DMS 273 (cell line): Measurements from ENCODE around the gene NPAS3.

ENCODE experiments used
- DNase-seq: peaks from one replicate; lab custom pipeline; 2025; ENCODE audit not compliant: unreplicated experiment; lab: John Stamatoyannopoulos, UW

The NPAS3 gene

DNA sequence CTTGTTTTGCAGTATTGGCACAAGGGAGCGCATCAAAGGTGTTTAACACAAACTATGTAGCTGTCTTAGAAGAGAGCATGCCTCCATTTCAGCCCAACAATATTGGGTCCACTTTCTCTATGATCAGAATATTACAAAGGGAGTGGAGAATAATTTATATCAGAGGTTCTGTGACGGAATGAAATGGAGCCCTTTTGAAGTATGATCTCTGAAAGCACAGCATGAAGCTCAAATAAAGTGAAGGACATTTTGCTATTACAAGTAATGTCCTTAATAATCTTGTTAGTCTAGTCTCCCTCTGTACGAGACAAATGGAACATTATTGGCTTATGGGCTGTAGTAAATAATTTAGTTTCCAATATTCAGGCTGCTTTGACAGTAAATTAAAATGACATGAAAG is 302.7 kb downstream of the NPAS3 start:
- no peak for DNase-seq

DNA sequence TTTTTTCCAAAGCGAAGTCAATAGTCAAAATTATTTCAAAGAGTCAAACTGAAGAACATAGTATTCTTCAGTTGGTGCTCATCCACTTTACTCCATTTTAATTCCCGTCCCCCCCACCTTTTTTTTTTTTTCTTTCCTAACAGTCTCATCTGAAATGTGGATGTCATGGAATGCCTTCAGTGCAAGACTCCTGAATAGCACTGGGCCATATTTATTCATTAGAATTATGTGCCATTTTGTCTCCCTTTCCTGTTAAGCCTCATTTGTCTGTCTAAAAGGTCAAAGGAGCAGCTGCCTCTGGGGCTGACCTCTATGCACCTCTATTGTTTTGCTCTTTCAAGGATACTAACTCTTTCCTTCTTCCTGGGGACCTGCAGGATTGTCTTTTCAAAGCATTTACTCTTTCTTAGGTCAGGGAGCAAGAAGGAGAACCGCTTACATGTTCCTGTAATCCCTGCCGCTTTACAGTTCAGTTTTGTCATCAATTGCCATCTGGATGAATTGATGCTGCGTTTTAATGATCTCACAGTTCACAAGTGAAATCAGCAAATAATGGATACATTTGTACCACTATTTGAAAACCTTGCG is 310.6 kb downstream of the NPAS3 start:
- no peak for DNase-seq

- DNase-seq = no peak
These were observed 312.3 kb downstream of the NPAS3 start for GRCh38 chr14:33250963-33251362.

DNA sequence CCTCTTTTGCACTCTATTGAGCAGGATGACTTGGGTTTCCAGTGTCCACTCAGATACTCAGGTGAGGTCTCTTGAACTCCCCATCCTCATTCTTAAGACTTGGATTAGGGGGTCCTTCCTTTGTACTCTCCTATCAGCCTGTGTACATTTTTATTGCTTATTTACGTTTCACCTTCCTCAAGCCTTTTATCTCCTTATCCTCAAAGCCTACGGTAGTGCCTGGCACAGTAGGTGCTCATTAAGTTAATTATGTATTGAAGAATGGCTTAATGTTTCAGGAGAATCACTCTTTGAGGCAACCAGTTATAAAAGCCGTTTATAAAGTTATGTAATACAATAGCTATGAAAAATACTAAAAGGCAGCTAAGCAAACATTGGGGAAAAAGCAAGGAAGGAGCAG is 315.7 kb downstream of the NPAS3 start:
- no peak for DNase-seq

- DNase-seq = no peak
These were observed 316.2 kb downstream of the NPAS3 start for GRCh38 chr14:33254861-33255395.

GRCh38 chr14:33257796-33258195 is 319.1 kb downstream of the NPAS3 start:
- no peak for DNase-seq

DNA sequence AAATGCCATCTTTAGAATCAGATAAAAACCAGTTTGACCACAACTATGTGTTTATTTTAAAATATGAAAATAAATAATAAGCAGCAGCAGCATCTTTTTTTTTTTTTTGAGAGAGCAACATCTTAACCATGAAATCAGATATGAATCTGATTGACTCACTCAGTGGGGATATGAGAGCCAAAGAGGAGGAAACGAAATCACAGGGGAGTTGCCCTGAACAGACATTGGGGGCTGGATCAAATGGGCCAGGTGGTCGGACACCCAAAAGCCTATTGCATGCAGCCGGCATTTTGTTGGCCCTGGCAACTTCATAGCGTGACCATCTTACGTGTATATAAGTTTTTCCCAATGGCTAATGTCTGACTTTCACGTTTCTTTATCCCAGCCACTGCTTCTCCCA is 321.1 kb downstream of the NPAS3 start:
- DNase-seq = no peak

- DNase-seq = no peak
These were observed 332.5 kb downstream of the NPAS3 start for GRCh38 chr14:33271216-33271615.

- no peak for DNase-seq
These were observed 333.2 kb downstream of the NPAS3 start for GRCh38 chr14:33271891-33272290.

DNA sequence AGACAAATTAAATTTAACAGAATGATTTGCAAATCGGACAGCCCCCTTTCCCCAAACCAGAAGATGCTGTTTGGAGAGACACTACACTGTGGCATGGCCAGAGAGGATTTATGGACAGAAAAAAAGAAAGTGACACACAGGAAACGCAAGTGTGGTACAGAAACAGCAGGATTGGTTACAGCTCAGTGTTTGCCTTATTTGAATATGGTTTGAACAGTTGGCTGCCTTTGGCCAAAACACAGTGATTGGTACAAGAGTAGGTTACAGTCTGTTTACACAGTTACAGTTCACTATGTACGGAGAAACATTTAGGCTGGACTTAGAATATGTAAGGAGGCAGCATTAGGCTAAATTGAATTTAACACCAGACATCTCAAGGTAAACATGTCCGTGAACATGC is 335.3 kb downstream of the NPAS3 start:
- DNase-seq = no peak

DNA sequence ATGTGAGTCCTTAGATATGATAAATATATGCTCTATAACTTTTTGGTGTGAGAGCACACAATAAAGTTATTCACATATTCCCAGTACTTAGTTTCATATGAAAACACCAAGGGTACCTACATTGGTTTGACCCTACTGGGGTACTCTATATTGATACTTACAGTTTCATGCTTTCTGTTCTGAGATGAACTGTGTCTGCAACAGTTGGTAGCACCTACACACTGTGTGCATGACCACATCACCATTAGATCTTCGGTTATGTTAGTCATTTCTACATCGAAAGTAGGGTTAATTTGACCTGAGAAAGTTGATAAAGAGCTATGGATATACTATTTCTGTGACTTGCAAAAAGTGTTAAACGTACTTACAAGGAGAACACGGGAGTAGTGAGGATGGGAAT is 337.2 kb downstream of the NPAS3 start:
- no peak for DNase-seq

- no peak for DNase-seq
These were observed 341.2 kb downstream of the NPAS3 start for GRCh38 chr14:33279865-33280264.

DNA sequence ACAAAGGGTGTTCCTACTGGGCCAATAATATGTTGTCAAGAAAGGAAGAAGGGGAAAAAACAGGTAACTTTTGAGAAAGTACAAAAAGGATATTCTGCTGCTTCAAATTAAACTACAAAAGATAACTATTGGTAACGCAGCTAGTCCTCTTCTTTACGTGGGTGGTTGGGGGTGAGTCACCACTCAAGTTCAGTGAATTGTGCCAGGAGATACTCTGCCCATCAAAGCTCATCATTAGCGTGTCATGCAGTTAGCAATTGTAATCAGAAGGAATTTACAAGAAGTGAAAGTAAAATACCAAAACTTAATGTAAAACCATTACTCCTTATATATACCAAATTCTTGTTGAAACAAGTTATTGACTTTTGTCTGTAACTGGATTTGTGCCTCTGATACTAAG is 342.0 kb downstream of the NPAS3 start:
- DNase-seq = no peak

GRCh38 chr14:33282331-33283230 is 343.9 kb downstream of the NPAS3 start:
- DNase-seq = no peak

- no peak for DNase-seq
These were observed 347.4 kb downstream of the NPAS3 start for GRCh38 chr14:33285902-33286700.

GRCh38 chr14:33287189-33287588 is 348.5 kb downstream of the NPAS3 start:
- no peak for DNase-seq

GRCh38 chr14:33290641-33291040 is 352.0 kb downstream of the NPAS3 start:
- no peak for DNase-seq

DNA sequence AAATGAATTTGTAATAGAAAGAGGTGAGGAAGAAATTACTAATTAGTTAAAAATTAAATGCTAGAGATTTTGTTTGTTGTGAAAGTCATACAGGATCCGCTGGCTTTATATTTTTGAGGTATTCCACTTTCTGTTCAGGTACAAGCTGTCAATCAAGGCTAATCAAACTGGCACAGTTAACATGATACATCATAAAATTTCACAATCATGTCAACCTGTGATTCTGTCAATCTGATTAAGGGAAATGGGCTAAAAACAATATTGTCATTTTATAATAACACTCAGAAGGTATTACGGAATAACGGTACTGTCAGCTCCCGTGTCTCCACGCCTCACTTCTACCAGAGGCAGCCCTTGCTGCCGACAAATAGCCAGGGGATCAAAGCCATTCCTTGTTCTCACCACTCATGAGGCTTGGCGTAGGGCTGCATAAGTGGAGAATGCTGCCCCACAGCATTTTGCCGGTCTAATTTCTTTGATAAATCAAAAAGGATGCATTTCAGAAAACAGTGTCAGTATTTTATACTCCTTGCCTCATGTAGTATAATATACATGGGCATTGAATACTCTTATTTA is 352.9 kb downstream of the NPAS3 start:
- DNase-seq = no peak

DNA sequence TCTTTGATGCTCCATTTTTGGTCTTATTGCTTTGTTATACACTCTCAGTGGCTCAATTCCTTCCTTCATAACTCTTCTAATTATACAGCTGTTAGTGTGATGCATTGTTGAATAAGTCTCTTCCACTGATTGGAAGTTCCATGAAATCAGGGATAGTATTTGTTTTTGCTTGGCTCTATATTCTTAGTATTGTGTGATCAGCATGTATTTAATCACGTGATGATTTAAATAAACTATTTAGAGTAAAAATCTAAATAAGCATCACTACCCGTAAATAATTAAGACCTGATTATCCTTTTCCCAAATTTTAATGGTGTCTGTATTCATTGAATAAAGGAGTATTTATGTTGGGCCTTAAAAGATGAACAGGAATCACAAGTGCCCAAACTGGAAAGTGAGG is 355.7 kb downstream of the NPAS3 start:
- DNase-seq = no peak

DNA sequence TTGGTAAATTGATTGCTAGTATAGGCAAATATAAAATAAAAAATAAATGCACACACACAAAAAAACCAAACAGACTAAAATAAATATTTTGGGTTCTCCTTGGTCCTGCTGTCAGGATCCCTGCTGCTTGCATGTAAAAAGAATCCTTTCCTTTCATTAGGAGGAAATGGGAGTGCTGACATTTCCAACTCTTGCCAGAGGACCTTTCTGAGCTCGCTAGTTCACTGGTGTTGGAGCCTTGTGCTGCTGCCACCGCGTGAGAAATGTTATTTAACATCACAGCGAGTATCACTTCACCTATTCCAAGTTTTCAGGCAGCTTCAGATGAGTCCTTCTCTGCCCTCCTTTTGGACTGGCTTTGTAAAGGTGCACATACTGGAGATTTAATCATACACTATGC is 358.9 kb downstream of the NPAS3 start:
- no peak for DNase-seq

DNA sequence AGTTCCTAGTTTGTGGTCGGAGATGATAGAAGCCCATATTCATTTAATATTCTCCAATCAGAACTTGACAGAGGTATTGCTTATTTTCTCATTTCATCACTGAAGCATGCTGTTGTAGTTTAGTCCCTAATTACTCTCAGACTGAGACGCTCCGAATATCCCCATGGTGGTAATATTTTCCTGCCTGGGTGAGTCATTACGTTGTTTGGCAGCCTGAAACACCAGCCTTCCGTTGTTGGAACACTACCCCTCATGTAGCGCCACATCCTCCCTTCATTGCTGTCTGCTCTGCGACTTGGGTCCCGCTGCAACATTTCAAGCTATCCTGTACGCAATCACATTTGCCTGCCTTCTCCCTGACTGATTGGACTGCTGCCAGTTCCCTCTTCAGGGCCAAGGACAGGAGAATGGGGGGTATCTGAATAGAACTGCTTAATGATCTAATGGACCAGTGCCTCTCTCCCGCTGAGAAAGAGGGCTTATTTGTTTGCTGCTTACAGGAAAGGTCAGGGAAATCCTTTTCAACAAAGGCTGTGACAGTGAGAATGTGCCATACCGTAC is 369.1 kb downstream of the NPAS3 start:
- peak; percentile 30 for DNase-seq
